MM.1S (cell line): ENCODE data around the gene PCCA.

ENCODE experiments used
- EZH2 ChIP-seq: fragments of 300-600 bp; sonication (generic); optimal IDR thresholded peaks from 2 replicates; pipeline ENCODE3; 2017; ENCODE audit warnings: low read depth, mild to moderate bottlenecking, antibody characterized with exemption, low read length, mixed read lengths
- EZH2phosphoT487 ChIP-seq: fragments of 300-600 bp; sonication (generic); IDR thresholded peaks from 2 replicates; pipeline ENCODE4 v1.6.1; 2018; ENCODE audit warnings: antibody characterized with exemption, low read length
- TF ChIP-seq, protein P1 (sequence below): fragments of 300-600 bp; sonication (generic); IDR thresholded peaks from 2 replicates; pipeline ENCODE4 v1.5.1; 2016; ENCODE audit warnings: antibody characterized with exemption, low read length, mixed read lengths

DNA sequence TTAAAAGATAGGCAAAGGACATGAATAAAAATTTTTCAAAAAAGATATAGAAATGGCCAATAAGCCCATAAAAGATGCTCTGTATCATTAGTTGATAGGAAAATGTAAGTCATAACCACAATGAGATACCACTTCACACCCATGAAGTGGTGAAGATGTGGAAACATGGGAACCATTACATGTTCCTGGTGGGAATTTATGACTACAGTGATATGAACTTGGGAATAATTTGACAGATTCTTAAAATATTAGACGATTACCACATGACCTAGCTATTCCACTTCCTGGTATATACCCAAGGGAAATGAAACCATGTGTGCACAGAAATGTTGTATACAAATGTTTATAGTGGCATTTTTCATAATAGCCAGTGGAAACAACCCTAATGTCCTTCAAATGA lies 267.5 kb downstream of the PCCA start:
- TF ChIP-seq, protein P1, sequence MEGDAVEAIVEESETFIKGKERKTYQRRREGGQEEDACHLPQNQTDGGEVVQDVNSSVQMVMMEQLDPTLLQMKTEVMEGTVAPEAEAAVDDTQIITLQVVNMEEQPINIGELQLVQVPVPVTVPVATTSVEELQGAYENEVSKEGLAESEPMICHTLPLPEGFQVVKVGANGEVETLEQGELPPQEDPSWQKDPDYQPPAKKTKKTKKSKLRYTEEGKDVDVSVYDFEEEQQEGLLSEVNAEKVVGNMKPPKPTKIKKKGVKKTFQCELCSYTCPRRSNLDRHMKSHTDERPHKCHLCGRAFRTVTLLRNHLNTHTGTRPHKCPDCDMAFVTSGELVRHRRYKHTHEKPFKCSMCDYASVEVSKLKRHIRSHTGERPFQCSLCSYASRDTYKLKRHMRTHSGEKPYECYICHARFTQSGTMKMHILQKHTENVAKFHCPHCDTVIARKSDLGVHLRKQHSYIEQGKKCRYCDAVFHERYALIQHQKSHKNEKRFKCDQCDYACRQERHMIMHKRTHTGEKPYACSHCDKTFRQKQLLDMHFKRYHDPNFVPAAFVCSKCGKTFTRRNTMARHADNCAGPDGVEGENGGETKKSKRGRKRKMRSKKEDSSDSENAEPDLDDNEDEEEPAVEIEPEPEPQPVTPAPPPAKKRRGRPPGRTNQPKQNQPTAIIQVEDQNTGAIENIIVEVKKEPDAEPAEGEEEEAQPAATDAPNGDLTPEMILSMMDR = no peak
- TF ChIP-seq EZH2 (no peak), EZH2phosphoT487 (no peak)
